Cardiac fibroblast (primary cell): ENCODE results near the gene ISG20.
"Not testable (repeated sequence)": the region's sequence is repeated elsewhere in the genome, so short reads cannot be mapped to it uniquely, and the experiment has no call there.

Source experiments
- DNase-seq, 2 donors: peaks; one replicate each; pipeline versions ENCODE4 v3.0.0 to v3.0.0-alpha.2; 2010; ENCODE audit warnings: low read depth in 2 of 2
- H3K4me3 ChIP-seq, 2 donors: replicated peaks in 1 of 2; 1 replicate in 1 of 2; 2 replicates in 1 of 2; pipeline ENCODE4 v1.5.1; 2011; ENCODE audit warnings: low read depth in 2 of 2, low read length in 2 of 2, mild to moderate bottlenecking in 2 of 2, moderate library complexity in 1 of 2
- TF ChIP-seq, protein P1 (sequence below): IDR thresholded peaks from one replicate; pipeline ENCODE4 v1.5.1; 2011; ENCODE audit warnings: low read depth, mild to moderate bottlenecking, low read length, inconsistent platforms

The ISG20 gene

GRCh38 chr15:88629071-88629470 lies 9.7 kb upstream of the ISG20 start:
- TF ChIP-seq, protein P1, sequence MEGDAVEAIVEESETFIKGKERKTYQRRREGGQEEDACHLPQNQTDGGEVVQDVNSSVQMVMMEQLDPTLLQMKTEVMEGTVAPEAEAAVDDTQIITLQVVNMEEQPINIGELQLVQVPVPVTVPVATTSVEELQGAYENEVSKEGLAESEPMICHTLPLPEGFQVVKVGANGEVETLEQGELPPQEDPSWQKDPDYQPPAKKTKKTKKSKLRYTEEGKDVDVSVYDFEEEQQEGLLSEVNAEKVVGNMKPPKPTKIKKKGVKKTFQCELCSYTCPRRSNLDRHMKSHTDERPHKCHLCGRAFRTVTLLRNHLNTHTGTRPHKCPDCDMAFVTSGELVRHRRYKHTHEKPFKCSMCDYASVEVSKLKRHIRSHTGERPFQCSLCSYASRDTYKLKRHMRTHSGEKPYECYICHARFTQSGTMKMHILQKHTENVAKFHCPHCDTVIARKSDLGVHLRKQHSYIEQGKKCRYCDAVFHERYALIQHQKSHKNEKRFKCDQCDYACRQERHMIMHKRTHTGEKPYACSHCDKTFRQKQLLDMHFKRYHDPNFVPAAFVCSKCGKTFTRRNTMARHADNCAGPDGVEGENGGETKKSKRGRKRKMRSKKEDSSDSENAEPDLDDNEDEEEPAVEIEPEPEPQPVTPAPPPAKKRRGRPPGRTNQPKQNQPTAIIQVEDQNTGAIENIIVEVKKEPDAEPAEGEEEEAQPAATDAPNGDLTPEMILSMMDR: no peak
- DNase-seq: no peak
- no peak overlapping the region for H3K4me3 ChIP-seq

DNA sequence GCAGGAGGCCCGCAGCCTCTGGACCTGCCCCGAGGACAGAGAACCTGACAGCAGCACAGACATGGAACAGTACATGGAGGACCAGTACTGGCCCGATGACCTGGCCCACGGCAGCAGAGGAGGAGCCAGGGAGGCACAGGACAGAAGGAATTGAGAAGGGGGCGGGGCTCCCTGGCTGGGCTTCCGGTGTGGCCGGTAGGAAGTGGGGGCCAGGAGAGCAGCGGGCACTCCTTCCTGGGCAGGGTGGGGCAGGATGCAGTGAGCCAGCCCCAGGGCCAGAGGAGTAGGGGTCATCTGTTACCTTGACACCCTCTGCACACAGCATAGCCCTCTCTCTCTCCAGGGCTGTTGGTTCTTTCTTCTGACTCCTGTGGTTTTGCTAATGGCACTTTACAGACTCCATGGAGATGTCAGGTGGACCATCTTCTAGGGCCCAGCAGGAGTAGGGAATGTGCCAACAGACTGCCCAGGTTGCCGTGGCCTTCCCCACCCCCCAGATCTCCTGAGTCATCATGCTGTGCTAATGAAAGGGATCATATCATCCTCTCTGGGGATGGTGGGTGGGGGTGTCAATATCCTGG lies 8.6 kb upstream of the ISG20 start:
- DNase-seq: no peak
- H3K4me3 ChIP-seq: no peak overlapping the region
- TF ChIP-seq, protein P1: no peak

DNA sequence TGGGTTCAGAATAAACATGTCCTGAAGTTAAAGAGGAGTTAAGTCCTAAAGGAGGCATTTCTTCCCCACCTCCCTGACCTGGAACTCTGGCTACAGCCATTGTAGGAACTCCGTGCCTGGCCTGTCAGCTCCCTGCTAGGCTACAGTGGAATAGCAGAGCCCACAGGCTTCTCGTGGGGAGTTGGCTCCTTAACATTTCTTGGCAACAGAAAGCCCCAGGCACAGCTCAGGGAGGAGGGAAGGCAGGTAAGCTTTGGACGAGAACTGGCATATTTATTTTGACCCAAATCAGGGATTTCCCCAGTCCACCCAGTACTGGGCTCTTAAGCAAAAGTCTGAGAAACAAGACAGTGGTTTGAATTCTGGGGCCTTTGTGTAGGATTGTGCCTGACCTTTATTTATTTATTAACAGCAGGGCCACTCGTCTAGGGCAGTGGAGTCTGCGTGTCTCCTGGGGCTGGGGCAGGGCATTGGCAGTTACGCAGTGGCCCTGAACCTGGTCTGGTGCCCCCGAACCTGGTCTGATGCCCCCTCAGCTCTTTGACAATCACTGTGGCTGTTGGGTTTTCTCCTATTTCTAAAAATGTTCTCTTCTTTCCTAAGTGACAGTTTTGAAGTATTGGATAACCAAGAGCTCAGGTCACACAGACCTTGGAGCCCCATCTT lies 7.9 kb upstream of the ISG20 start:
- TF ChIP-seq, protein P1: no peak
- no peak overlapping the region for H3K4me3 ChIP-seq
- DNase-seq: no peak

DNA sequence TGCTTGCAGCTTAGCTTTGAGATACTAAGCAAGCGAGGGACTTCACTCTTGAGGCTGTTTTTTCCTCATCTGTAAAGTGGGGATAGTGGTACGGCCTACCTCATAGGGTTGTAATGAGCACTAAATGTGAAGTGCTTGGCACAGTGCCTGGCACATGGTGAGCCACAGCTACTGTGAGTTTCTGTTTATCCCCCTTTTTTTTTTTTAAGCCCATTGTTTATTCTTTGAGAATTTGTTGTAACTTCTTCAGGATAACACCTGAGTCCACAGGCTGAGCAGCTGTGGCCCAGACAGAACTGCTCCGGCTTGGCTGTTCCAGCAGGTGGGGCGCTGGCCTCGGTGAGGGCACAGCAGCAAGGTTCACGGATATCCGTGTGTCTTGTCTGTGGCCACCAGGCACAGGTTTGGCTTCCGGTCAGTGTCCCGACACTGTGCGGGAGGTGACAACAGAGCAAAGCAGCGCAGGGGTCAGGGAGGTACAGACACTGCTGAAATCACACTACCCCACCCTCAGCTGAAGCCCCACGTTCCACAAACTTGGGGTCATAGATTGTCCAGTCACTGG lies 7.3 kb upstream of the ISG20 start:
- TF ChIP-seq, protein P1: no peak
- no peak for DNase-seq
- no peak overlapping the region for H3K4me3 ChIP-seq

GRCh38 chr15:88632797-88633196 lies 6.0 kb upstream of the ISG20 start:
- not testable (repeated sequence) for H3K4me3 ChIP-seq, DNase-seq

DNA sequence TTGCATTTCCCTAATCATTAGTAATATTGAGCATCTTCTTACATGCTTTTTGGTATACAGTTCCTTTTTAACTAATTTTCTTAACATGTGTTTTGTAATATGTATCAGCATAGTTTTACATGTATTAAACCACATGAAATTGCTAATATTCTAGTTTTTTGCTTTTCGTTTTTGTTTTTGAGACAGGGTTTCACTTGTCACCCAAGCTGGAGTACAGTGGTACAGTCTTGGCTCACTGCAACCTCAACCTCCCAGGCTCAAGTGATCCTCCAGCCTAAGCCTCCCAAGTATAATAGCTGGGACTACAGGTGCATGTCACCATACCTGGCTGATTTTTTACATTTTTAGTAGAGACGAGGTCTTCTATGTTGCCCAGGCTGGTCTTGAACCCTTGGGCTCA lies 4.4 kb upstream of the ISG20 start:
- H3K4me3 ChIP-seq: no peak overlapping the region
- DNase-seq: no peak

DNA sequence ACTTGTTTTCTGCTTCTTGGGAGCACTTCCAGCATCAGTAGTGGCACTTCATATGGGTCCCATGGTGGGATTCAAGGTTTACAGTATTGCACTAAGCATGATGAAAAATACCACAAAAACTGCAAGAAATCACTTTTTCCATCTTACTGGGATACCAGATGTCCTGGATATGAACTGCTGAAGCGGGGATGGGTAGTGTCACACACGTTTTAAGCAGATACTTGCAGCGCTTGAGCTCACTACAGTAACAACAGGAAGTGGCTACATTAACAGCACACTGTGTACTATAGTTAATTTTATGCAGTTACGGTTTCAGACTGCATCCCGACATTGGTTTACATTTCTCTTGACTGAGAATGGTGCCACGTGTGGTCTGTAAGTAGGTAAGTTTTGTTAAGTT lies 3.5 kb upstream of the ISG20 start:
- H3K4me3 ChIP-seq: no peak overlapping the region

More for the DNA sequence above, 4.4 kb upstream of the ISG20 start:
- TF ChIP-seq, protein P1: no peak

More for the DNA sequence above, 3.5 kb upstream of the ISG20 start:
- DNase-seq: no peak
- TF ChIP-seq, protein P1: no peak
